IMR-90 (cell line): ENCODE results near the gene DNM2. TPM values are rescaled to one million over a fixed set of nuclear protein-coding genes. Genes with fewer than 3 reads are reported as not detected.
A peak's percentile ranks its signal among the peaks of the same experiment; 100 is the strongest.

Source experiments
- ATAC-seq: fragments of 200-7000 bp; cut with Tn5 transposase; 2 replicates; pipeline ENCODE4 v1.9.1; 2020; ENCODE audit warnings: low read depth, mild to moderate bottlenecking, moderate library complexity
- BruUV-seq: library from RNA; stranded (reverse); fragments of 400-500 nt; replicated peaks from 2 replicates; lab custom pipeline; 2021; lab: Mats Ljungman, UMichigan
- CTCF ChIA-PET: fragments of 300-600 bp; formaldehyde crosslinking; extraction: SDS; loops from one replicate; lab custom pipeline; 2021; ENCODE audit warnings: antibody characterized with exemption; lab: Yijun Ruan, JAX
- POLR2A ChIA-PET: fragments of 300-600 bp; sonication (Branson Sonifier 250); formaldehyde crosslinking; loops from one replicate; lab custom pipeline; 2022; ENCODE audit warnings: antibody characterized with exemption; ENCODE audit not compliant: unreplicated experiment; lab: Charles Lee
- DNase-seq: peaks from one replicate; pipeline ENCODE4 v3.0.0; 2013
- H2AFZ ChIP-seq: replicated peaks from 2 replicates; pipeline ENCODE3; 2013; ENCODE audit warnings: low read length, mild to moderate bottlenecking; ENCODE audit not compliant: poor library complexity
- H2AK5ac ChIP-seq: 2 replicates; pipeline ENCODE4 v1.6.1; 2013; ENCODE audit warnings: low read depth, low read length, inconsistent platforms
- H2AK9ac ChIP-seq: replicated peaks from 2 replicates; pipeline ENCODE3; 2013; ENCODE audit warnings: mild to moderate bottlenecking, low read depth, low read length, moderate library complexity; ENCODE audit not compliant: poor library complexity
- H2BK120ac ChIP-seq: 2 replicates; pipeline ENCODE4 v1.6.1; 2013; ENCODE audit warnings: low read depth, low read length, inconsistent platforms
- H2BK15ac ChIP-seq: 3 replicates; pipeline ENCODE4 v1.6.1; 2013; ENCODE audit warnings: low read depth, low read length, inconsistent platforms
- H2BK20ac ChIP-seq: 2 replicates; pipeline ENCODE4 v1.6.1; 2013; ENCODE audit warnings: low read depth, mild to moderate bottlenecking, inconsistent platforms, low read length, moderate library complexity
- H2BK5ac ChIP-seq: 2 replicates; pipeline ENCODE4 v1.6.1; 2013; ENCODE audit warnings: mild to moderate bottlenecking, low read depth, low read length, inconsistent platforms; ENCODE audit not compliant: poor library complexity, severe bottlenecking
- H3K14ac ChIP-seq: replicated peaks from 2 replicates; pipeline ENCODE4 v1.6.1; 2013; ENCODE audit warnings: low read depth, low read length, inconsistent platforms
- H3K18ac ChIP-seq: 2 replicates; pipeline ENCODE4 v1.6.1; 2013; ENCODE audit warnings: low read depth, low read length, control low read depth
- H3K23ac ChIP-seq: 2 replicates; pipeline ENCODE4 v1.6.1; 2013; ENCODE audit warnings: low read depth, low read length, inconsistent platforms
- H3K27ac ChIP-seq: 2 replicates; pipeline ENCODE4 v1.5.1; 2013; ENCODE audit warnings: mild to moderate bottlenecking, control low read depth, low read length; ENCODE audit not compliant: insufficient read depth
- H3K27me3 ChIP-seq: 2 replicates; pipeline ENCODE4 v1.6.1; 2013; ENCODE audit warnings: low read length; ENCODE audit not compliant: control insufficient read depth, insufficient read depth
- H3K36me3 ChIP-seq: 2 replicates; pipeline ENCODE4 v1.6.1; 2013; ENCODE audit warnings: low read length, mixed read lengths; ENCODE audit not compliant: control insufficient read depth, insufficient read depth
- H3K4ac ChIP-seq: 2 replicates; pipeline ENCODE4 v1.6.1; 2013; ENCODE audit warnings: low read depth, low read length, inconsistent platforms
- H3K4me1 ChIP-seq: 2 replicates; pipeline ENCODE4 v1.6.1; 2013; ENCODE audit warnings: low read length, mixed read lengths; ENCODE audit not compliant: control insufficient read depth, insufficient read depth
- H3K4me2 ChIP-seq: 2 replicates; pipeline ENCODE4 v1.6.1; 2013; ENCODE audit warnings: low read depth, mild to moderate bottlenecking, control low read depth, low read length, moderate library complexity
- H3K4me3 ChIP-seq: 2 replicates; pipeline ENCODE4 v1.5.1; 2013; ENCODE audit warnings: low read depth, mild to moderate bottlenecking, control low read depth, low read length, moderate library complexity; ENCODE audit not compliant: insufficient read depth
- H3K56ac ChIP-seq: 2 replicates; pipeline ENCODE4 v1.6.1; 2013; ENCODE audit warnings: low read length, inconsistent platforms; ENCODE audit not compliant: insufficient read depth; ENCODE audit errors: extremely low read depth
- H3K79me1 ChIP-seq, 2 experiments: 2 replicates each; pipeline ENCODE4 v1.6.1; 2013; ENCODE audit warnings: low read length in 2 of 2, inconsistent platforms in 1 of 2, low read depth in 1 of 2
- H3K9ac ChIP-seq: 2 replicates; pipeline ENCODE4 v1.6.1; 2013; ENCODE audit warnings: low read depth, low read length, control low read depth
- H3K9me1 ChIP-seq: 2 replicates; pipeline ENCODE4 v1.6.1; 2013; ENCODE audit warnings: low read length, inconsistent platforms; ENCODE audit not compliant: insufficient read depth
- H3K9me3 ChIP-seq: 2 replicates; pipeline ENCODE4 v1.6.1; 2013; ENCODE audit warnings: low read length; ENCODE audit not compliant: control insufficient read depth, insufficient read depth
- H4K20me1 ChIP-seq: 2 replicates; pipeline ENCODE4 v1.6.1; 2013; ENCODE audit warnings: low read length, inconsistent platforms; ENCODE audit not compliant: insufficient read depth
- H4K5ac ChIP-seq: 2 replicates; pipeline ENCODE4 v1.6.1; 2013; ENCODE audit warnings: mild to moderate bottlenecking, low read depth, low read length, control low read depth
- H4K8ac ChIP-seq, 2 experiments: 2 replicates each; pipeline ENCODE4 v1.6.1; 2013; ENCODE audit warnings: low read depth in 2 of 2, low read length in 2 of 2, control low read depth in 1 of 2, inconsistent platforms in 1 of 2
- H4K91ac ChIP-seq: 2 replicates; pipeline ENCODE4 v1.6.1; 2013; ENCODE audit warnings: low read depth, low read length, inconsistent platforms; ENCODE audit not compliant: insufficient read depth
- RAD21 ChIP-seq: IDR thresholded peaks from 2 replicates; pipeline ENCODE4 v1.6.1; 2012; ENCODE audit warnings: low read length, improper control_type of control experiment
- WGBS, 2 experiments: methylation state at CpG; one replicate each; pipeline versions ENCODE4 v1.1.5 to v1.1.7; 2013; ENCODE audit warnings: missing lambda C conversion rate in 2 of 2; ENCODE audit not compliant: insufficient read length in 1 of 2; ENCODE audit errors: extremely low coverage in 2 of 2; 5-methylcytosine and 5-hydroxymethylcytosine counted together
- dilution Hi-C: fragments of 300-500 bp; cut with HindIII; formaldehyde crosslinking; loops from one replicate; pipeline ENCODE4 v1.14.3; 2018; ENCODE audit warnings: low sequenced_read_pairs; ENCODE audit not compliant: unreplicated experiment
- in situ Hi-C: fragments of 300-500 bp; cut with MboI; formaldehyde crosslinking; loops from 3 replicates; pipeline ENCODE4 v1.14.3; 2019; ENCODE audit warnings: low sequenced_read_pairs, inconsistent platforms, mixed read lengths
- intact Hi-C: fragments of 100-400 bp; cut with micrococcal nuclease; formaldehyde crosslinking; loops from 2 replicates; pipeline ENCODE4 v1.10.0; 2022
- polyA plus RNA-seq, 3 experiments: library from polyadenylated mRNA; depleted of rRNA; stranded (reverse); fragments of >200 nt; gene quantifications; 2 replicates each; pipeline ENCODE4 v1.2.3, GENCODE V29; 2012; ENCODE audit warnings: low replicate concordance in 1 of 3
- total RNA-seq: library from RNA; depleted of rRNA; stranded (reverse); fragments of >200 nt; gene quantifications from 2 replicates; pipeline ENCODE4 v1.2.3, GENCODE V29; 2012
- TF ChIP-seq, protein P1 (sequence below): conservative IDR thresholded peaks from 2 replicates; pipeline ENCODE4 v1.5.1; 2012; ENCODE audit warnings: mild to moderate bottlenecking, low read depth, low read length, improper control_type of control experiment

Gene DNM2
- total and polyA plus RNA-seq, 2 of the 4 experiments (the other 2 are of a cell fraction), result 55.6 to 74.2 TPM

DNA sequence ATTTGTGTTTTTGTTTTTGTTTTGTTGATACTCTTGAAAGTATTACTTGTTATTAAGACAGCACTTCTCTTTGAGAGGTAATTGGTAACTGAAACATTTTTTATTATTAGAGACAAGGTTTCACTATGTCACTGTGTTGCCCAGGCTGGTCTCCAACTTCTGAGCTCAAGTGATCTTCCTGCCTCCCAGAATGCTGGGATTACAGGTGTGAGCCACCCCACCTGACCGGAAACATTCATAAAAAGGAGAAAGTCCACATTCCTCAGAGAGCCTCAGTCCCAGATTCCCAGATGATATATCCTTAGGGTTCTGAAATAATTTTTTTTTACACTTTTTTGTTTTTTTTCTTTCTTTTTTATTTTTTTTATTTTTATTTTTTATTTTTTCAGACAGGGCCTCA is 156.1 kb downstream of the DNM2 start:
- H2BK15ac ChIP-seq, result no peak overlapping the region
- 0 out of 2 replicates have a peak overlapping the region, but pooled peaks have one; percentile 43 for H2AK5ac ChIP-seq
- H3K4me2 ChIP-seq, result no peak overlapping the region
- peaks cover 41% of the 10 kb centered on the region for H4K20me1 ChIP-seq
- ATAC-seq (no peak), DNase-seq (no peak)
- no peak overlapping the region for H2BK120ac ChIP-seq
- H3K23ac ChIP-seq, result peak overlapping the region; percentile 56; the same call in 1 of the 2 replicates
- no peak overlapping the region for H3K56ac ChIP-seq
- H3K27me3 ChIP-seq, result no peaks in the 10 kb centered on the region
- TF ChIP-seq, protein P1, sequence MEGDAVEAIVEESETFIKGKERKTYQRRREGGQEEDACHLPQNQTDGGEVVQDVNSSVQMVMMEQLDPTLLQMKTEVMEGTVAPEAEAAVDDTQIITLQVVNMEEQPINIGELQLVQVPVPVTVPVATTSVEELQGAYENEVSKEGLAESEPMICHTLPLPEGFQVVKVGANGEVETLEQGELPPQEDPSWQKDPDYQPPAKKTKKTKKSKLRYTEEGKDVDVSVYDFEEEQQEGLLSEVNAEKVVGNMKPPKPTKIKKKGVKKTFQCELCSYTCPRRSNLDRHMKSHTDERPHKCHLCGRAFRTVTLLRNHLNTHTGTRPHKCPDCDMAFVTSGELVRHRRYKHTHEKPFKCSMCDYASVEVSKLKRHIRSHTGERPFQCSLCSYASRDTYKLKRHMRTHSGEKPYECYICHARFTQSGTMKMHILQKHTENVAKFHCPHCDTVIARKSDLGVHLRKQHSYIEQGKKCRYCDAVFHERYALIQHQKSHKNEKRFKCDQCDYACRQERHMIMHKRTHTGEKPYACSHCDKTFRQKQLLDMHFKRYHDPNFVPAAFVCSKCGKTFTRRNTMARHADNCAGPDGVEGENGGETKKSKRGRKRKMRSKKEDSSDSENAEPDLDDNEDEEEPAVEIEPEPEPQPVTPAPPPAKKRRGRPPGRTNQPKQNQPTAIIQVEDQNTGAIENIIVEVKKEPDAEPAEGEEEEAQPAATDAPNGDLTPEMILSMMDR, result no peak
- no peak for TF ChIP-seq RAD21
- no peak overlapping the region for H2BK20ac ChIP-seq
- ChIA-PET POLR2A (no interaction called here), CTCF (interaction anchor here (0.5 to 0.6 kb wide), 2 partner anchors 58 to 251 kb away, joined by 3 to 7 read pairs; no protein-coding TSS in a partner anchor)
- H3K9me3 ChIP-seq, result no peaks in the 10 kb centered on the region
- no peak overlapping the region for H3K4me3 ChIP-seq
- intact Hi-C loops (loop anchor here (5.0 kb wide), 1 partner anchor 53 kb away; the partner anchor contains the start of genes TIMM29 and YIPF2), in situ Hi-C loops (no loop called here), dilution Hi-C loops (no loop called here)
- no peak overlapping the region for H3K27ac ChIP-seq
- BruUV-seq, result no TSS peak
- no peak overlapping the region for H4K5ac ChIP-seq
- H3K36me3 ChIP-seq, result no peaks in the 10 kb centered on the region
- H4K91ac ChIP-seq, result no peak overlapping the region
- H3K79me1 ChIP-seq, result peaks cover 18 to 66% of the 10 kb centered on the region in 2 experiments
- peaks cover 17% of the 10 kb centered on the region for H3K9me1 ChIP-seq
- H2AK9ac ChIP-seq, result no peak overlapping the region
- H3K18ac ChIP-seq, result no peak overlapping the region
- H4K8ac ChIP-seq, result no peak overlapping the region
- no peak overlapping the region for H2BK5ac ChIP-seq
- H3K4ac ChIP-seq, result no peak overlapping the region
- WGBS, 2 experiments, result no CpG with 5 or more reads among the region's 1 CpG
- peaks cover 6% of the 10 kb centered on the region for H3K4me1 ChIP-seq
- no peak overlapping the region for H2AFZ ChIP-seq
- no peak overlapping the region for H3K14ac ChIP-seq
- no peak overlapping the region for H3K9ac ChIP-seq
